GM23338 (cell line): ENCODE data around the gene NRP1. TPM values are rescaled to one million over a fixed set of nuclear protein-coding genes. Genes with fewer than 3 reads are reported as not detected.

Source experiments
- ATAC-seq: fragments of 200-7000 bp; cut with Tn5 transposase; 3 replicates; pipeline ENCODE4 v1.9.1; 2020
- DNase-seq: peaks from one replicate; pipeline ENCODE4 v3.0.0-alpha.2; 2015; ENCODE audit warnings: low spot score
- H2AFZ ChIP-seq: fragments of 200-600 bp; sonication (generic); 2 replicates; pipeline ENCODE4 v1.8.0; 2016; ENCODE audit warnings: antibody characterized with exemption, mild to moderate bottlenecking, moderate library complexity
- H3F3A ChIP-seq: fragments of 200-600 bp; sonication (generic); replicated peaks from 2 replicates; pipeline ENCODE4 v1.8.0; 2017; ENCODE audit warnings: antibody characterized with exemption, mixed run types, low read depth
- H3K27ac ChIP-seq: fragments of 200-600 bp; sonication (generic); 2 replicates; pipeline ENCODE4 v1.6.1; 2016; ENCODE audit warnings: low read depth
- H3K27me3 ChIP-seq: fragments of 200-600 bp; sonication (generic); 2 replicates; pipeline ENCODE4 v1.8.0; 2016; ENCODE audit warnings: mild to moderate bottlenecking, mixed run types, moderate library complexity; ENCODE audit not compliant: insufficient read depth
- H3K36me3 ChIP-seq: fragments of 200-600 bp; sonication (generic); 2 replicates; pipeline ENCODE4 v1.8.0; 2016; ENCODE audit warnings: mild to moderate bottlenecking; ENCODE audit not compliant: insufficient read depth
- H3K4me1 ChIP-seq: fragments of 200-600 bp; sonication (generic); 2 replicates; pipeline ENCODE4 v1.8.0; 2016; ENCODE audit warnings: mild to moderate bottlenecking, moderate library complexity; ENCODE audit not compliant: insufficient read depth
- H3K4me2 ChIP-seq: fragments of 200-600 bp; sonication (generic); 2 replicates; pipeline ENCODE4 v1.7.1; 2017; ENCODE audit warnings: mixed run types
- H3K4me3 ChIP-seq: fragments of 200-600 bp; sonication (generic); 2 replicates; pipeline ENCODE4 v1.6.1; 2016; ENCODE audit warnings: mixed run types
- H3K79me2 ChIP-seq: fragments of 200-600 bp; sonication (generic); replicated peaks from 2 replicates; pipeline ENCODE4 v1.8.0; 2017; ENCODE audit warnings: mild to moderate bottlenecking; ENCODE audit not compliant: insufficient read depth
- H3K9me2 ChIP-seq: fragments of 200-600 bp; sonication (generic); 2 replicates; pipeline ENCODE4 v1.8.0; 2017; ENCODE audit not compliant: insufficient read depth
- H4K20me1 ChIP-seq: fragments of 200-600 bp; sonication (generic); replicated peaks from 2 replicates; pipeline ENCODE4 v1.8.0; 2017; ENCODE audit warnings: mild to moderate bottlenecking; ENCODE audit not compliant: insufficient read depth
- H3K27ac Mint-ChIP-seq: 2 replicates; pipeline ENCODE4 v1.8.0; 2020; ENCODE audit warnings: inconsistent platforms, mild to moderate bottlenecking, moderate library complexity, mixed read lengths
- H3K27me3 Mint-ChIP-seq: 3 replicates; pipeline ENCODE4 v1.8.0; 2022; ENCODE audit warnings: low read depth, mild to moderate bottlenecking, moderate library complexity, mixed read lengths, inconsistent platforms; ENCODE audit not compliant: insufficient read depth, poor library complexity
- H3K36me3 Mint-ChIP-seq: 3 replicates; pipeline ENCODE4 v1.8.0; 2021; ENCODE audit warnings: low read depth, mild to moderate bottlenecking, inconsistent platforms, moderate library complexity, mixed read lengths
- H3K4me1 Mint-ChIP-seq: 3 replicates; pipeline ENCODE4 v1.8.0; 2020; ENCODE audit warnings: mild to moderate bottlenecking, inconsistent platforms, mixed read lengths
- H3K4me3 Mint-ChIP-seq: 3 replicates; pipeline ENCODE4 v1.8.0; 2021; ENCODE audit warnings: moderate library complexity, mild to moderate bottlenecking, inconsistent platforms, mixed read lengths
- H3K9me3 Mint-ChIP-seq: 3 replicates; pipeline ENCODE4 v1.8.0; 2020; ENCODE audit warnings: moderate library complexity, mild to moderate bottlenecking, inconsistent platforms, mixed read lengths
- CREB1 ChIP-seq: fragments of 250-450 bp; sonication (Bioruptor Pico); IDR thresholded peaks from 2 replicates; pipeline ENCODE4 v1.5.0; 2020; ENCODE audit warnings: low read depth, mild to moderate bottlenecking, moderate library complexity
- JUNB ChIP-seq: IDR thresholded peaks from one replicate; pipeline ENCODE4 v1.6.1; 2016; ENCODE audit warnings: antibody characterized with exemption; ENCODE audit not compliant: unreplicated experiment
- NANOG ChIP-seq: IDR thresholded peaks from 2 replicates; pipeline ENCODE4 v1.6.1; 2016; ENCODE audit warnings: antibody characterized with exemption, borderline replicate concordance
- POLR2AphosphoS5 ChIP-seq: IDR thresholded peaks from 2 replicates; pipeline ENCODE4 v1.6.1; 2016; ENCODE audit warnings: antibody characterized with exemption, low read depth
- ZNF114 ChIP-seq: fragments of 250-450 bp; sonication (Bioruptor Pico); IDR thresholded peaks from 2 replicates; pipeline ENCODE4 v1.5.0; 2020; ENCODE audit warnings: mild to moderate bottlenecking, moderate library complexity
- ZNF331 ChIP-seq: fragments of 250-450 bp; sonication (Bioruptor Pico); IDR thresholded peaks from 2 replicates; pipeline ENCODE4 v1.5.0; 2020; ENCODE audit warnings: low read depth, mild to moderate bottlenecking, moderate library complexity
- polyA plus RNA-seq: library from polyadenylated mRNA; unstranded; fragments of >200 nt; fragmentation: Nextera tagmentation; extraction: Ambion mirVana; gene quantifications from 2 replicates; pipeline ENCODE4 v1.2.1, GENCODE V29; 2016
- total RNA-seq: library from RNA; depleted of rRNA; stranded (reverse); fragments of >200 nt; shearing (Covaris generic); gene quantifications from 2 replicates; pipeline ENCODE4 v1.2.3, GENCODE V29; 2014
- TF ChIP-seq, protein P1 (sequence below): IDR thresholded peaks from 2 replicates; pipeline ENCODE4 v1.6.1; 2016; ENCODE audit warnings: antibody characterized with exemption
- TF ChIP-seq, protein P2 (sequence below), 2 experiments: fragments of 200-600 bp in 1 of 2; sonication (generic) in 1 of 2; conservative IDR thresholded peaks; 2 replicates each; pipeline versions ENCODE4 v1.5.1 to v1.6.1; 2016 to 2017; ENCODE audit warnings: antibody characterized with exemption in 2 of 2, low read depth in 2 of 2, mild to moderate bottlenecking in 2 of 2, moderate library complexity in 1 of 2
- TF ChIP-seq, protein P3 (sequence below): fragments of 250-450 bp; sonication (Bioruptor Pico); IDR thresholded peaks from 2 replicates; pipeline ENCODE4 v1.5.0; 2020; ENCODE audit warnings: mild to moderate bottlenecking, moderate library complexity

NRP1 gene
- total and polyA plus RNA-seq, 2 experiments from 2014 or later, result 2.9 to 3.5 TPM

DNA sequence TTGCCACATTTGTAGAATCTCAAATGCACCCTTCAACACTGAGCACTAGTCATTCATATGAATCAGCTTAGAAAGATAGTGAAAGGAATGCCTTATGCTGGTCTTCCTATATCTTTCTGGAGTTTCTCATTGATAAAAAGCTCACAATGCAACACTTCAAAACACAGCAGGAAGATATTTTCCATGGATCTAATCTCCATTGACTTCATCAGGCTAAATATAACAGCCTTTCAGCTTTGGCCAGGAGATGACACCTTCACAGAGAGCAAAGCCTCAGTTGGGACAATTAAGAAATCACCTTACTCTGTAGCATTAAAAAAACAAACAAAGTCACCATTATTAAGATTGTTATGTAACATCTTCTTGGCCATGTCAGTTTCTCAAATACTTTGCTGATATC lies 6.7 kb downstream of the NRP1 start:
- H3K9me2 ChIP-seq, result no peaks in the 10 kb centered on the region
- H3K4me3 Mint-ChIP-seq, result no peak overlapping the region
- H3K4me2 ChIP-seq, result no peak overlapping the region
- no peaks in the 10 kb centered on the region for H3K79me2 ChIP-seq
- no peaks in the 10 kb centered on the region for H3K36me3 ChIP-seq
- no peaks in the 10 kb centered on the region for H4K20me1 ChIP-seq
- H3F3A ChIP-seq, result no peaks in the 10 kb centered on the region
- no peak overlapping the region for H2AFZ ChIP-seq
- DNase-seq (peak; percentile 46), ATAC-seq (peak; percentile 48; the same call in 2 of the 3 replicates)
- TF ChIP-seq, protein P1, sequence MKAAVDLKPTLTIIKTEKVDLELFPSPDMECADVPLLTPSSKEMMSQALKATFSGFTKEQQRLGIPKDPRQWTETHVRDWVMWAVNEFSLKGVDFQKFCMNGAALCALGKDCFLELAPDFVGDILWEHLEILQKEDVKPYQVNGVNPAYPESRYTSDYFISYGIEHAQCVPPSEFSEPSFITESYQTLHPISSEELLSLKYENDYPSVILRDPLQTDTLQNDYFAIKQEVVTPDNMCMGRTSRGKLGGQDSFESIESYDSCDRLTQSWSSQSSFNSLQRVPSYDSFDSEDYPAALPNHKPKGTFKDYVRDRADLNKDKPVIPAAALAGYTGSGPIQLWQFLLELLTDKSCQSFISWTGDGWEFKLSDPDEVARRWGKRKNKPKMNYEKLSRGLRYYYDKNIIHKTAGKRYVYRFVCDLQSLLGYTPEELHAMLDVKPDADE, result no peak
- TF ChIP-seq, protein P2, sequence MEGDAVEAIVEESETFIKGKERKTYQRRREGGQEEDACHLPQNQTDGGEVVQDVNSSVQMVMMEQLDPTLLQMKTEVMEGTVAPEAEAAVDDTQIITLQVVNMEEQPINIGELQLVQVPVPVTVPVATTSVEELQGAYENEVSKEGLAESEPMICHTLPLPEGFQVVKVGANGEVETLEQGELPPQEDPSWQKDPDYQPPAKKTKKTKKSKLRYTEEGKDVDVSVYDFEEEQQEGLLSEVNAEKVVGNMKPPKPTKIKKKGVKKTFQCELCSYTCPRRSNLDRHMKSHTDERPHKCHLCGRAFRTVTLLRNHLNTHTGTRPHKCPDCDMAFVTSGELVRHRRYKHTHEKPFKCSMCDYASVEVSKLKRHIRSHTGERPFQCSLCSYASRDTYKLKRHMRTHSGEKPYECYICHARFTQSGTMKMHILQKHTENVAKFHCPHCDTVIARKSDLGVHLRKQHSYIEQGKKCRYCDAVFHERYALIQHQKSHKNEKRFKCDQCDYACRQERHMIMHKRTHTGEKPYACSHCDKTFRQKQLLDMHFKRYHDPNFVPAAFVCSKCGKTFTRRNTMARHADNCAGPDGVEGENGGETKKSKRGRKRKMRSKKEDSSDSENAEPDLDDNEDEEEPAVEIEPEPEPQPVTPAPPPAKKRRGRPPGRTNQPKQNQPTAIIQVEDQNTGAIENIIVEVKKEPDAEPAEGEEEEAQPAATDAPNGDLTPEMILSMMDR (conservative IDR thresholded peaks at IDR 0.05; ENCODE audit: low read depth in 2 of 2), result peak; percentile 63 to 68
- H3K4me1 Mint-ChIP-seq, result peaks cover 15% of the 10 kb centered on the region; the same call in 2 of the 3 replicates
- no peaks in the 10 kb centered on the region for H3K36me3 Mint-ChIP-seq
- no peak overlapping the region for H3K27ac Mint-ChIP-seq
- H3K4me3 ChIP-seq, result no peak overlapping the region
- H3K4me1 ChIP-seq, result peaks cover 3% of the 10 kb centered on the region
- peaks cover 7% of the 10 kb centered on the region for H3K27me3 ChIP-seq
- H3K27ac ChIP-seq, result no peak overlapping the region
- no peaks in the 10 kb centered on the region for H3K9me3 Mint-ChIP-seq
- H3K27me3 Mint-ChIP-seq, result peaks cover 2% of the 10 kb centered on the region

DNA sequence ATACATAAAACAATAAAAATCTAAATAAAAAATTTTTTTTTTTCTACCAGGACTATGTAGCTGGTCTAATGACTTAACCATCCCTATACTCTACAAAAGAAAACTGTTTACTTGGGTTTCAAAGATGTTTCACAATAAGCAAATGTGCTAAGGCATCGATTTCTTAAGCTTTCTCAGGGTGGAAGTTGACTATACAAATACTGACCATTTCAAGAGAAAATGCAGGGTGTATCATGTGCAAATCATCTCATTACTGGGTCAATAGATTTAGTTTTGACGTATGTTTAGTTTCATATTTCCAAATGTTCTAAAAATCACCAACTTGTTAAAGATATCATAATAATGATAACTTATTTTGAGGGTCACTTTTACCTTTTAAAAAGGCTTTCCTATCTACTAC lies 7.5 kb downstream of the NRP1 start:
- Mint-ChIP-seq H3K4me3 (no peak overlapping the region), H3K27ac (no peak overlapping the region), H3K27me3 (no peaks in the 10 kb centered on the region), H3K9me3 (no peaks in the 10 kb centered on the region), H3K36me3 (no peaks in the 10 kb centered on the region), H3K4me1 (peaks cover 12% of the 10 kb centered on the region; the same call in 2 of the 3 replicates)
- H3K4me3 ChIP-seq, result no peak overlapping the region
- no peak overlapping the region for H3K4me2 ChIP-seq
- H3K27ac ChIP-seq, result no peak overlapping the region
- H3K79me2 ChIP-seq, result no peaks in the 10 kb centered on the region
- H4K20me1 ChIP-seq, result no peaks in the 10 kb centered on the region
- H3K9me2 ChIP-seq, result no peaks in the 10 kb centered on the region
- H3F3A ChIP-seq, result no peaks in the 10 kb centered on the region
- H2AFZ ChIP-seq, result no peak overlapping the region
- ATAC-seq (no peak), DNase-seq (no peak)
- H3K36me3 ChIP-seq, result no peaks in the 10 kb centered on the region
- no peaks in the 10 kb centered on the region for H3K27me3 ChIP-seq
- peaks cover 3% of the 10 kb centered on the region; the same call in 1 of the 2 replicates for H3K4me1 ChIP-seq
- no peak for TF ChIP-seq ZNF331
- no peak for TF ChIP-seq CREB1
- TF ChIP-seq ZNF114 (CRISPR knock-in tag), result no peak
- TF ChIP-seq POLR2AphosphoS5, result no peak
- TF ChIP-seq, protein P3, sequence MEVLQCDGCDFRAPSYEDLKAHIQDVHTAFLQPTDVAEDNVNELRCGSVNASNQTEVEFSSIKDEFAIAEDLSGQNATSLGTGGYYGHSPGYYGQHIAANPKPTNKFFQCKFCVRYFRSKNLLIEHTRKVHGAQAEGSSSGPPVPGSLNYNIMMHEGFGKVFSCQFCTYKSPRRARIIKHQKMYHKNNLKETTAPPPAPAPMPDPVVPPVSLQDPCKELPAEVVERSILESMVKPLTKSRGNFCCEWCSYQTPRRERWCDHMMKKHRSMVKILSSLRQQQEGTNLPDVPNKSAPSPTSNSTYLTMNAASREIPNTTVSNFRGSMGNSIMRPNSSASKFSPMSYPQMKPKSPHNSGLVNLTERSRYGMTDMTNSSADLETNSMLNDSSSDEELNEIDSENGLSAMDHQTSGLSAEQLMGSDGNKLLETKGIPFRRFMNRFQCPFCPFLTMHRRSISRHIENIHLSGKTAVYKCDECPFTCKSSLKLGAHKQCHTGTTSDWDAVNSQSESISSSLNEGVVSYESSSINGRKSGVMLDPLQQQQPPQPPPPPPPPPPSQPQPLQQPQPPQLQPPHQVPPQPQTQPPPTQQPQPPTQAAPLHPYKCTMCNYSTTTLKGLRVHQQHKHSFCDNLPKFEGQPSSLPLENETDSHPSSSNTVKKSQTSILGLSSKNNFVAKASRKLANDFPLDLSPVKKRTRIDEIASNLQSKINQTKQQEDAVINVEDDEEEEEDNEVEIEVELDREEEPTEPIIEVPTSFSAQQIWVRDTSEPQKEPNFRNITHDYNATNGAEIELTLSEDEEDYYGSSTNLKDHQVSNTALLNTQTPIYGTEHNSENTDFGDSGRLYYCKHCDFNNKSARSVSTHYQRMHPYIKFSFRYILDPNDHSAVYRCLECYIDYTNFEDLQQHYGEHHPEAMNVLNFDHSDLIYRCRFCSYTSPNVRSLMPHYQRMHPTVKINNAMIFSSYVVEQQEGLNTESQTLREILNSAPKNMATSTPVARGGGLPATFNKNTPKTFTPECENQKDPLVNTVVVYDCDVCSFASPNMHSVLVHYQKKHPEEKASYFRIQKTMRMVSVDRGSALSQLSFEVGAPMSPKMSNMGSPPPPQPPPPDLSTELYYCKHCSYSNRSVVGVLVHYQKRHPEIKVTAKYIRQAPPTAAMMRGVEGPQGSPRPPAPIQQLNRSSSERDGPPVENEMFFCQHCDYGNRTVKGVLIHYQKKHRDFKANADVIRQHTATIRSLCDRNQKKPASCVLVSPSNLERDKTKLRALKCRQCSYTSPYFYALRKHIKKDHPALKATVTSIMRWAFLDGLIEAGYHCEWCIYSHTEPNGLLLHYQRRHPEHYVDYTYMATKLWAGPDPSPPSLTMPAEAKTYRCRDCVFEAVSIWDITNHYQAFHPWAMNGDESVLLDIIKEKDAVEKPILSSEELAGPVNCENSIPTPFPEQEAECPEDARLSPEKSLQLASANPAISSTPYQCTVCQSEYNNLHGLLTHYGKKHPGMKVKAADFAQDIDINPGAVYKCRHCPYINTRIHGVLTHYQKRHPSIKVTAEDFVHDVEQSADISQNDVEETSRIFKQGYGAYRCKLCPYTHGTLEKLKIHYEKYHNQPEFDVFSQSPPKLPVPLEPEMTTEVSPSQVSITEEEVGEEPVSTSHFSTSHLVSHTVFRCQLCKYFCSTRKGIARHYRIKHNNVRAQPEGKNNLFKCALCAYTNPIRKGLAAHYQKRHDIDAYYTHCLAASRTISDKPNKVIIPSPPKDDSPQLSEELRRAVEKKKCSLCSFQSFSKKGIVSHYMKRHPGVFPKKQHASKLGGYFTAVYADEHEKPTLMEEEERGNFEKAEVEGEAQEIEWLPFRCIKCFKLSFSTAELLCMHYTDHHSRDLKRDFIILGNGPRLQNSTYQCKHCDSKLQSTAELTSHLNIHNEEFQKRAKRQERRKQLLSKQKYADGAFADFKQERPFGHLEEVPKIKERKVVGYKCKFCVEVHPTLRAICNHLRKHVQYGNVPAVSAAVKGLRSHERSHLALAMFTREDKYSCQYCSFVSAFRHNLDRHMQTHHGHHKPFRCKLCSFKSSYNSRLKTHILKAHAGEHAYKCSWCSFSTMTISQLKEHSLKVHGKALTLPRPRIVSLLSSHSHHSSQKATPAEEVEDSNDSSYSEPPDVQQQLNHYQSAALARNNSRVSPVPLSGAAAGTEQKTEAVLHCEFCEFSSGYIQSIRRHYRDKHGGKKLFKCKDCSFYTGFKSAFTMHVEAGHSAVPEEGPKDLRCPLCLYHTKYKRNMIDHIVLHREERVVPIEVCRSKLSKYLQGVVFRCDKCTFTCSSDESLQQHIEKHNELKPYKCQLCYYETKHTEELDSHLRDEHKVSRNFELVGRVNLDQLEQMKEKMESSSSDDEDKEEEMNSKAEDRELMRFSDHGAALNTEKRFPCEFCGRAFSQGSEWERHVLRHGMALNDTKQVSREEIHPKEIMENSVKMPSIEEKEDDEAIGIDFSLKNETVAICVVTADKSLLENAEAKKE (CRISPR knock-in tag), result no peak
- no peak for TF ChIP-seq NANOG
- TF ChIP-seq JUNB, result no peak
- TF ChIP-seq, protein P1, result no peak
